Heart right ventricle (tissue), 16 donors: ENCODE data around the gene LIN28B. TPM values are rescaled to one million over a fixed set of nuclear protein-coding genes. Genes with fewer than 3 reads are reported as not detected.

Experiments used
- ATAC-seq, 8 donors: fragments of 200-7000 bp; cut with Tn5 transposase; one replicate each; pipeline ENCODE4 v1.9.1; 2020; ENCODE audit warnings: mild to moderate bottlenecking in 8 of 8, moderate library complexity in 8 of 8, moderate number of reproducible peaks in 1 of 8
- DNase-seq, 2 donors: peaks; one replicate each; pipeline ENCODE4 v3.0.0-alpha.2; 2020
- H3K27ac ChIP-seq, 10 donors: fragments of 200-600 bp; sonication (generic) in 2 of 10; one replicate each; pipeline versions ENCODE4 v1.5.0 to v1.8.0; 2020 to 2022; ENCODE audit warnings: mild to moderate bottlenecking in 3 of 10
- H3K27me3 ChIP-seq, 7 donors: fragments of 200-600 bp; one replicate each; pipeline ENCODE4 v1.8.0; 2021 to 2022; ENCODE audit warnings: mild to moderate bottlenecking in 2 of 7
- H3K36me3 ChIP-seq, 9 donors: fragments of 200-600 bp; sonication (generic) in 1 of 9; one replicate each; pipeline versions ENCODE4 v1.5.0 to v1.8.0; 2020 to 2022; ENCODE audit warnings: mild to moderate bottlenecking in 2 of 9
- H3K4me1 ChIP-seq, 9 donors: fragments of 200-600 bp; sonication (generic) in 1 of 9; one replicate each; pipeline versions ENCODE4 v1.5.0 to v1.8.0; 2020 to 2022; ENCODE audit warnings: mild to moderate bottlenecking in 4 of 9
- H3K4me3 ChIP-seq, 10 donors: fragments of 200-600 bp; sonication (generic) in 2 of 10; one replicate each; pipeline versions ENCODE4 v1.5.0 to v1.8.0; 2020 to 2022; ENCODE audit warnings: mild to moderate bottlenecking in 7 of 10, moderate library complexity in 2 of 10
- H3K9me3 ChIP-seq, 11 donors: fragments of 200-600 bp in 10 of 11; sonication (generic) in 2 of 11; one replicate each; pipeline versions ENCODE4 v1.5.0 to v1.8.0; 2013 to 2022; ENCODE audit warnings: mild to moderate bottlenecking in 2 of 11, control low read depth in 1 of 11, moderate library complexity in 1 of 11
- CTCF ChIP-seq, 9 donors: fragments of 200-600 bp; sonication (generic) in 2 of 9; IDR thresholded peaks; one replicate each; pipeline versions ENCODE4 v1.5.0 to v1.8.0; 2021 to 2022; ENCODE audit warnings: antibody characterized with exemption in 9 of 9, mild to moderate bottlenecking in 5 of 9, moderate library complexity in 1 of 9
- WGBS, 2 donors: extraction: QIAGEN DNeasy Blood & Tissue Kit; methylation state at CpG; one replicate each; pipeline ENCODE4 v1.1.7; 2013; ENCODE audit warnings: inconsistent platforms in 1 of 2; 5-methylcytosine and 5-hydroxymethylcytosine counted together
- intact Hi-C, 10 donors: fragments of 100-400 bp; cut with DNase I; formaldehyde crosslinking; loops; one replicate each; pipeline versions ENCODE4 v1.11.1 to v1.14.2; 2022
- polyA plus RNA-seq, 2 donors: library from polyadenylated mRNA; stranded (reverse); fragments of 200-250 nt; gene quantifications; one replicate each; pipeline ENCODE4 v1.2.3, GENCODE V29; 2013
- total RNA-seq, 10 donors: library from RNA; stranded (reverse); fragmentation: NEBNext Ultra II Directional in 3 of 10; extraction: Animal tissue kit (Norgen Biotek cat#: 25700) in 3 of 10; gene quantifications; one replicate each; pipeline versions ENCODE4 v1.2.1 to v1.2.4, GENCODE V29; 2021 to 2023
- donor health status: Arrhythmogenic right ventricular cardiomyopathy.
- donor health status: ischemic (EF 13 %, LVEDD 7.1; RV severe dilation, severe dysfunction).
- donor health status: healthy with polysubstance abuse.
- donor health status: DM: no; HTN: yes; CAD: no.
- donor health status: DM: no; HTN: no; CAD: no.
- donor health status: ischemic (EF 25% LVEDD 6.9; RV normal size, moderate dysfunction).
- donor health status: ischemic (EF 25% LVEDD 5.7; RV mildly dilated, moderate dysfunction).
- donor health status: healthy.
- donor health status: DM: yes; HTN: yes; CAD: no.
- donor health status: Ischemic cardiomyopathy.
- donor health status: ischemic (EF 35%, LVEDD 5.7; RV mildly dilated, moderate dysfunction).
- donor health status: nonischemic (EF 11% LVEDD 7.7; RV severe dilation, severe dysfunction).
- donor health status: DM: yes; HTN: yes; CAD: no.
- donor health status: PGD.
- donor health status: ischemic (EF 29% LVEDD 5.4; RV normal size, mild dysfunction).
- donor health status: nonischemic (EF 23%, LVEDD 6.1; RV moderate dilation, normal function).

The LIN28B gene
- total and polyA plus RNA-seq, 12 donors: not detected

GRCh38 chr6:105066233-105066632, 109.3 kb downstream of the LIN28B start:
- WGBS, 2 donors: 64 to 67% methylated on average over 3 of the region's 3 CpGs
- DNase-seq (no peak), ATAC-seq (no peak)
- Histone ChIP-seq H3K9me3 (no peaks in the 10 kb centered on the region), H3K27ac (no peak overlapping the region), H3K4me3 (no peak overlapping the region), H3K4me1 (no peaks in the 10 kb centered on the region), H3K36me3 (no peaks in the 10 kb centered on the region), H3K27me3 (peaks cover 0 to 47% (median 25%) of the 10 kb centered on the region in 7 donors)
- intact Hi-C loops: no loop called here
- TF ChIP-seq CTCF (IDR thresholded peaks at IDR 0.05): no peak

- Histone ChIP-seq H3K36me3 (no peaks in the 10 kb centered on the region), H3K4me1 (no peaks in the 10 kb centered on the region), H3K4me3 (no peak overlapping the region), H3K27me3 (peaks cover 0 to 50% (median 25%) of the 10 kb centered on the region in 7 donors), H3K27ac (no peak overlapping the region), H3K9me3 (no peaks in the 10 kb centered on the region)
- intact Hi-C loops: no loop called here
- no peak for ATAC-seq
- no peak for TF ChIP-seq CTCF (IDR thresholded peaks at IDR 0.05)
- no peak for DNase-seq
- WGBS, 2 donors: 60 to 64% methylated on average over 3 of the region's 3 CpGs
Observed at GRCh38 chr6:105066836-105067235, 109.9 kb downstream of the LIN28B start.

GRCh38 chr6:105067329-105067728, 110.4 kb downstream of the LIN28B start:
- no peaks in the 10 kb centered on the region for H3K36me3 ChIP-seq
- 22 to 46% methylated on average over 1 of the region's 1 CpG for WGBS, 2 donors

GRCh38 chr6:105068407-105068806, 111.5 kb downstream of the LIN28B start:
- DNase-seq: no peak
- WGBS, 2 donors: 77 to 82% methylated on average over 2 of the region's 2 CpGs
- ATAC-seq: no peak
- intact Hi-C loops: no loop called here
- no peaks in the 10 kb centered on the region for H3K9me3 ChIP-seq
- TF ChIP-seq CTCF (IDR thresholded peaks at IDR 0.05): no peak
- H3K36me3 ChIP-seq: no peaks in the 10 kb centered on the region
- no peaks in the 10 kb centered on the region for H3K4me1 ChIP-seq
- no peak overlapping the region for H3K27ac ChIP-seq
- peaks cover 0 to 50% (median 30%) of the 10 kb centered on the region in 7 donors for H3K27me3 ChIP-seq
- no peak overlapping the region for H3K4me3 ChIP-seq

More at GRCh38 chr6:105067329-105067728, 110.4 kb downstream of the LIN28B start:
- TF ChIP-seq CTCF (IDR thresholded peaks at IDR 0.05): no peak
- no peak overlapping the region for H3K27ac ChIP-seq
- no peaks in the 10 kb centered on the region for H3K4me1 ChIP-seq
- no peaks in the 10 kb centered on the region for H3K9me3 ChIP-seq
- ATAC-seq (no peak), DNase-seq (no peak)
- no peak overlapping the region for H3K4me3 ChIP-seq
- H3K27me3 ChIP-seq: peaks cover 0 to 46% (median 27%) of the 10 kb centered on the region in 7 donors
- intact Hi-C loops: no loop called here
